ENCODE data around the gene PABPC3. TPM values are rescaled to one million over a fixed set of nuclear protein-coding genes. Genes with fewer than 3 reads are reported as not detected.

Gene PABPC3
- total and polyA plus RNA-seq, 10 of the 15 experiments (the other 5 are each of a cell fraction or from before 2014, with no cell fraction given) = 0.04 to 0.87 (median 0.28) TPM

GRCh38 chr13:25143706-25144105 lies 47.8 kb downstream of the PABPC3 start:
- ChIA-PET POLR2A (no interaction called here), RAD21 (ENCODE audit: unreplicated experiment) (no interaction called here), SMC1A (ENCODE audit: uncharacterized antibody, unreplicated experiment) (no interaction called here), CTCF (interaction anchor here (0.6 to 2.0 kb wide), 4 partner anchors 10 to 59 kb away, joined by 3 to 6 read pairs (median 4); no protein-coding TSS in a partner anchor)
- in situ Hi-C loops (cut with MboI) (no loop called here), intact Hi-C loops (cut with micrococcal nuclease; ENCODE audit: unreplicated experiment) (loop anchor here (10.0 kb wide), 1 partner anchor 61 kb away; no protein-coding TSS in a partner anchor)
- Histone ChIP-seq H3K9ac (ENCODE audit: control insufficient read depth, insufficient read depth, low read length) (no peak overlapping the region), H2AFZ (ENCODE audit: control insufficient read depth, low read depth, low read length) (no peak overlapping the region), H3K4me3 (no peak overlapping the region), H3K9me3 (replicated peaks; ENCODE audit: control insufficient read depth, insufficient read depth, low read length) (peaks cover 4% of the 10 kb centered on the region; the same call in 1 of the 3 replicates), H3K36me3 (ENCODE audit: control insufficient read depth in 2 of 2, insufficient read depth in 2 of 2, low read length in 1 of 2) (no peaks in the 10 kb centered on the region), H3K4me1 (ENCODE audit: control insufficient read depth, insufficient read depth, low read length) (0 out of 2 replicates have a peak, but pooled peaks cover 2% of the 10 kb centered on the region), H3K4me2 (ENCODE audit: control insufficient read depth, insufficient read depth) (no peak overlapping the region), H3K79me2 (ENCODE audit: control insufficient read depth, insufficient read depth, low read length) (no peaks in the 10 kb centered on the region), H3K27me3 (replicated peaks in 1 of 2; ENCODE audit: control insufficient read depth in 2 of 2, insufficient read depth in 2 of 2, low read length in 1 of 2) (no peaks in the 10 kb centered on the region), H4K20me1 (ENCODE audit: control insufficient read depth, insufficient read depth) (no peaks in the 10 kb centered on the region), H3K27ac (ENCODE audit: control insufficient read depth, insufficient read depth) (no peak overlapping the region)
- no peak for FAIRE-seq
- no peak for DNase-seq (ENCODE audit: low read depth, low spot score)
- no TSS peak for BruUV-seq (replicated peaks)
- WGBS (ENCODE audit: insufficient coverage, insufficient replicate concordance, low lambda C conversion rate, missing lambda C conversion rate) = 54% methylated on average over 7 of the region's 7 CpGs
- no peak for TF ChIP-seq HDGF (IDR thresholded peaks at IDR 0.05)
- no peak for TF ChIP-seq ATF2 (IDR thresholded peaks at IDR 0.05; ENCODE audit: low read length)
- no peak for TF ChIP-seq YY1 (IDR thresholded peaks at IDR 0.05; ENCODE audit: low read depth, low read length)
- no peak for TF ChIP-seq ASH2L (IDR thresholded peaks at IDR 0.05; ENCODE audit: borderline replicate concordance, low read depth)
- TF ChIP-seq NKRF (conservative IDR thresholded peaks at IDR 0.05) = no peak
- TF ChIP-seq ETV6 (conservative IDR thresholded peaks at IDR 0.05 in 1 of 2, IDR thresholded peaks at IDR 0.05 in 1 of 2; ENCODE audit: borderline replicate concordance in 1 of 2, low read depth in 1 of 2) = no peak
- TF ChIP-seq RUNX3 (IDR thresholded peaks at IDR 0.05; ENCODE audit: low read length) = no peak
- no peak for TF ChIP-seq ZNF24 (IDR thresholded peaks at IDR 0.05)
- TF ChIP-seq PKNOX1 (IDR thresholded peaks at IDR 0.05) = no peak
- no peak for TF ChIP-seq MAX (IDR thresholded peaks at IDR 0.05; ENCODE audit: low read depth, low read length)
- no peak for TF ChIP-seq ZNF274 (IDR thresholded peaks at IDR 0.05; ENCODE audit: insufficient read depth, insufficient read length)
- no peak for TF ChIP-seq PAX5 (IDR thresholded peaks at IDR 0.05; ENCODE audit: borderline replicate concordance, low read depth, low read length)
- TF ChIP-seq MEF2A (IDR thresholded peaks at IDR 0.05; ENCODE audit: insufficient read depth, low read depth, low read length) = no peak
- TF ChIP-seq SMAD1 (IDR thresholded peaks at IDR 0.05; ENCODE audit: low read depth, partially characterized antibody) = no peak
- TF ChIP-seq NFYA (IDR thresholded peaks at IDR 0.05; ENCODE audit: borderline replicate concordance, low read depth, low read length) = no peak
- TF ChIP-seq SKIL (IDR thresholded peaks at IDR 0.05; ENCODE audit: low read depth, poor library complexity, severe bottlenecking) = no peak
- ATAC-seq = no peak

All from GM12878 (cell line).